Endothelial cell (in vitro differentiated cells): ENCODE data around the gene BSN. TPM values are rescaled to one million over a fixed set of nuclear protein-coding genes. Genes with fewer than 3 reads are reported as not detected.

ENCODE experiments used
- DNase-seq: peaks from one replicate; pipeline ENCODE4 v3.0.0; 2021; ENCODE audit warnings: low spot score
- H3K27ac Mint-ChIP-seq: one replicate; pipeline ENCODE4 v1.8.0; 2021; ENCODE audit warnings: mixed read lengths, inconsistent platforms; ENCODE audit not compliant: unreplicated experiment
- H3K27me3 Mint-ChIP-seq: one replicate; pipeline ENCODE4 v1.8.0; 2021; ENCODE audit warnings: mild to moderate bottlenecking, moderate library complexity, mixed read lengths, inconsistent platforms; ENCODE audit not compliant: unreplicated experiment
- H3K36me3 Mint-ChIP-seq: one replicate; pipeline ENCODE4 v1.8.0; 2021; ENCODE audit warnings: mild to moderate bottlenecking, low read depth, mixed read lengths, inconsistent platforms; ENCODE audit not compliant: unreplicated experiment
- H3K4me1 Mint-ChIP-seq: one replicate; pipeline ENCODE4 v1.8.0; 2021; ENCODE audit warnings: mild to moderate bottlenecking, mixed read lengths, inconsistent platforms; ENCODE audit not compliant: unreplicated experiment
- H3K4me3 Mint-ChIP-seq: one replicate; pipeline ENCODE4 v1.8.0; 2021; ENCODE audit warnings: mild to moderate bottlenecking, mixed read lengths, inconsistent platforms; ENCODE audit not compliant: unreplicated experiment
- H3K9me3 Mint-ChIP-seq: one replicate; pipeline ENCODE4 v1.8.0; 2021; ENCODE audit warnings: mixed read lengths, inconsistent platforms; ENCODE audit not compliant: unreplicated experiment
- total RNA-seq: library from RNA; stranded (reverse); fragmentation: NEBNext Ultra II Directional; extraction: Animal tissue kit (Norgen Biotek cat#: 25700); gene quantifications from one replicate; pipeline ENCODE4 v1.2.1, GENCODE V29; 2021; ENCODE audit not compliant: unreplicated experiment
- TF ChIP-seq, protein P1 (sequence below): fragments of 200-600 bp; sonication (generic); IDR thresholded peaks from one replicate; pipeline ENCODE4 v1.5.0; 2021; ENCODE audit warnings: antibody characterized with exemption; ENCODE audit not compliant: unreplicated experiment

The BSN gene
- total RNA-seq, 1 donor from 2014 or later = 2.4 TPM

DNA sequence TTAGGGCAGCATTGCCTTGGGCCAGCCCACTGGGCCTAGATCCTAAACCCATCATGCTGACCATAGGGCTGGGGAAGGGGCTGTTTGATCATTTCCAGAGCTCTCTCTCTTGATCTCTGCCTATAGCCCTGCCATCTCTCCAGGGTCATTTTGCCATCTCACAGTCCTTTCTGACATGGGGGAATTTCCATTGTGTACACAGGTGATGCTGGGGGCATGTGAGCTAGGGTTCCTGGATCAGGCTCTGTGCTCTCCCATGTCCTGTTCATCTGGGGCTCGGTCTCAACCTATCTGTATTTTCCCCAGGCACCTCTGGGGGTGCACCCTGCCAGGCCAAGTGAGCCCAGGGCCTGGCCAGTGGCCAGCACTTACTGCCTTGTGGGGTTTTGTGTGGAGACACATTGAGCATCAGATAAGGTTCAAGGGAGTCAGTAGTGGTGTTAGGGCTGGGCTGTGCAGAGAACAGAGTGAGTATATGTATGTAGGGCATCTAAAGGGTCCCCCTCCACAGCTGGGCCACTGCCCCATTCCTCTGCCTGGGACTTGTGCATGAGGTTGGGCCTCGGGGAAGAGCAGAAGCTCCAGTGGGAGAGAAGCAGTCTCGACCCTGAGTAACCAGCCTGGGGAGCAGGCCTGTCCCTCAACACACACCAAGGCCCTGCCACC lies 94.2 kb downstream of the BSN start:
- no peak for DNase-seq
- peaks cover 7% of the 10 kb centered on the region for H3K4me1 Mint-ChIP-seq
- H3K4me3 Mint-ChIP-seq = no peak overlapping the region
- H3K36me3 Mint-ChIP-seq = no peaks in the 10 kb centered on the region
- H3K9me3 Mint-ChIP-seq = no peaks in the 10 kb centered on the region
- TF ChIP-seq, protein P1, sequence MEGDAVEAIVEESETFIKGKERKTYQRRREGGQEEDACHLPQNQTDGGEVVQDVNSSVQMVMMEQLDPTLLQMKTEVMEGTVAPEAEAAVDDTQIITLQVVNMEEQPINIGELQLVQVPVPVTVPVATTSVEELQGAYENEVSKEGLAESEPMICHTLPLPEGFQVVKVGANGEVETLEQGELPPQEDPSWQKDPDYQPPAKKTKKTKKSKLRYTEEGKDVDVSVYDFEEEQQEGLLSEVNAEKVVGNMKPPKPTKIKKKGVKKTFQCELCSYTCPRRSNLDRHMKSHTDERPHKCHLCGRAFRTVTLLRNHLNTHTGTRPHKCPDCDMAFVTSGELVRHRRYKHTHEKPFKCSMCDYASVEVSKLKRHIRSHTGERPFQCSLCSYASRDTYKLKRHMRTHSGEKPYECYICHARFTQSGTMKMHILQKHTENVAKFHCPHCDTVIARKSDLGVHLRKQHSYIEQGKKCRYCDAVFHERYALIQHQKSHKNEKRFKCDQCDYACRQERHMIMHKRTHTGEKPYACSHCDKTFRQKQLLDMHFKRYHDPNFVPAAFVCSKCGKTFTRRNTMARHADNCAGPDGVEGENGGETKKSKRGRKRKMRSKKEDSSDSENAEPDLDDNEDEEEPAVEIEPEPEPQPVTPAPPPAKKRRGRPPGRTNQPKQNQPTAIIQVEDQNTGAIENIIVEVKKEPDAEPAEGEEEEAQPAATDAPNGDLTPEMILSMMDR = no peak
- no peak overlapping the region for H3K27ac Mint-ChIP-seq
- H3K27me3 Mint-ChIP-seq = peaks cover 5% of the 10 kb centered on the region

DNA sequence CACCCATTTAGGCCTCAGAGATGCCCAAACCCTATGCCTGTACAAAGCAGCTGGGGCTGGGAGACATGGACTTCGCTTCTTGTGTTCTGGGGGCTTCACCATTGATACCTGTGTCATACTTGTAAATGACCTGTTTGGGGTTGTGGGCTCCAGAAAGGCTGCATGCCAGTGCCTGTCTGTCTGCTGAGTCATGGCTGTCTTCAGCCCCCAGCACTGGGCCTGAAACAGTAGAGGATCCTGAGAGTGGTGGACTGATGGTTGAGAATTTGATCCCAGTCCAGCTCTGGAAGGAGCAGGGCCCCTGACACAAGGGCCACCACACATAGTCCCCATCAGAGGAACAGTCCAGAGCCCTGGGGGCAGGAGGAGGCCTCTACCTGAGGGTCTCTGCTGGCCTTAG lies 95.3 kb downstream of the BSN start:
- TF ChIP-seq, protein P1 = no peak
- peaks cover 7% of the 10 kb centered on the region for H3K4me1 Mint-ChIP-seq
- H3K27ac Mint-ChIP-seq = no peak overlapping the region
- H3K9me3 Mint-ChIP-seq = no peaks in the 10 kb centered on the region
- peaks cover 5% of the 10 kb centered on the region for H3K27me3 Mint-ChIP-seq
- no peak for DNase-seq
- no peaks in the 10 kb centered on the region for H3K36me3 Mint-ChIP-seq
- no peak overlapping the region for H3K4me3 Mint-ChIP-seq

- Mint-ChIP-seq H3K4me3 (no peak overlapping the region), H3K9me3 (no peaks in the 10 kb centered on the region), H3K4me1 (peaks cover 7% of the 10 kb centered on the region), H3K36me3 (no peaks in the 10 kb centered on the region), H3K27ac (no peak overlapping the region), H3K27me3 (peaks cover 5% of the 10 kb centered on the region)
- TF ChIP-seq, protein P1 = no peak
- no peak for DNase-seq
Observed at GRCh38 chr3:49650177-49650576, 95.9 kb downstream of the BSN start.

DNA sequence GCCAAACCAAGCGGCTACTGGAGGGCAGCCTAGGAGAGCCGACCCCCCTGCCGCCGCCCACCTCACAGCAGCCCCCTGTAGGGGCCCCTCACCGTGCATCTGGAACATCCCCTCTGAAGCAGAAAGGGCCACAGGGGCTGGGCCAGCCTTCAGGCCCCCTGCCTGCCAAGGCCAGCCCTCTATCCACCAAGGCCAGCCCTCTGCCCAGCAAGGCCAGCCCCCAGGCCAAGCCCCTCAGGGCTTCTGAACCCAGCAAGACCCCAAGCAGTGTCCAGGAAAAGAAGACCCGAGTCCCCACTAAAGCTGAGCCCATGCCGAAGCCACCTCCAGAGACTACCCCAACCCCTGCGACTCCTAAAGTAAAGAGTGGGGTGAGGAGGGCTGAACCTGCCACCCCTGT lies 96.4 kb downstream of the BSN start:
- H3K27me3 Mint-ChIP-seq = peaks cover under 1% of the 10 kb centered on the region
- TF ChIP-seq, protein P1 = no peak
- DNase-seq = no peak
- no peaks in the 10 kb centered on the region for H3K36me3 Mint-ChIP-seq
- peaks cover 7% of the 10 kb centered on the region for H3K4me1 Mint-ChIP-seq
- H3K9me3 Mint-ChIP-seq = no peaks in the 10 kb centered on the region
- H3K4me3 Mint-ChIP-seq = no peak overlapping the region
- no peak overlapping the region for H3K27ac Mint-ChIP-seq

DNA sequence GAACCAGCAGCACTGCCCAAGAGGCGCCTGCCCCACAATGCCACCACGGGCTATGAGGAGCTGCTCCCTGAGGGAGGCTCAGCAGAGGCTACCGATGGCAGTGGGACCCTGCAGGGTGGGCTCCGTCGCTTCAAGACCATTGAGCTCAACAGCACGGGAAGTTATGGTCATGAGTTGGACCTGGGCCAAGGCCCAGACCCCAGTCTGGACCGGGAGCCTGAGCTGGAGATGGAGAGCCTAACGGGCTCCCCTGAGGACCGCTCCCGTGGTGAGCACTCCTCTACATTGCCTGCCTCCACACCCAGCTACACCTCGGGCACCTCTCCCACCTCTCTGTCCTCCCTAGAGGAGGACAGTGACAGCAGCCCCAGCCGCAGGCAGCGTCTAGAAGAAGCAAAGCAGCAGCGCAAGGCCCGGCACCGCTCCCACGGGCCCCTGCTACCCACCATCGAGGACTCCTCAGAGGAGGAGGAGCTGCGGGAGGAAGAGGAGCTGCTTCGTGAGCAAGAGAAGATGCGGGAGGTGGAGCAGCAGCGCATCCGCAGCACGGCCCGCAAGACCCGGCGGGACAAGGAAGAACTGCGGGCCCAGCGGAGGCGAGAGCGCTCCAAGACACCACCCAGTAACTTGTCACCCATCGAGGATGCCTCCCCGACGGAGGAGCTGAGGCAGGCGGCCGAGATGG lies 98.1 kb downstream of the BSN start:
- H3K27me3 Mint-ChIP-seq = no peaks in the 10 kb centered on the region
- no peak overlapping the region for H3K4me3 Mint-ChIP-seq
- no peak overlapping the region for H3K27ac Mint-ChIP-seq
- no peaks in the 10 kb centered on the region for H3K36me3 Mint-ChIP-seq
- no peak for DNase-seq
- TF ChIP-seq, protein P1 = no peak
- no peaks in the 10 kb centered on the region for H3K9me3 Mint-ChIP-seq
- H3K4me1 Mint-ChIP-seq = peaks cover 5% of the 10 kb centered on the region
